ENCODE data around the gene SOS2. TPM values are rescaled to one million over a fixed set of nuclear protein-coding genes. Genes with fewer than 3 reads are reported as not detected.

SOS2 gene
- total and polyA plus RNA-seq, 2 of the 8 experiments (the other 6 are each of a cell fraction or from before 2014, with no cell fraction given) = 2.8 to 12.7 TPM

GRCh38 chr14:50082784-50083466, 148.5 kb downstream of the SOS2 start (continued):
- TF ChIP-seq CHD7 (IDR thresholded peaks at IDR 0.05; ENCODE audit: insufficient replicate concordance, low read length) = no peak
- TF ChIP-seq RFX5 (IDR thresholded peaks at IDR 0.05; ENCODE audit: borderline replicate concordance, low read depth, low read length) = no peak
- TF ChIP-seq USF2 (IDR thresholded peaks at IDR 0.05; ENCODE audit: low read length) = no peak
- TF ChIP-seq CTCF (IDR thresholded peaks at IDR 0.05; ENCODE audit: control extremely low read depth in 1 of 3, insufficient read depth in 1 of 3, low read depth in 1 of 3, low read length in 3 of 3) = no peak
- TF ChIP-seq CTBP2 (IDR thresholded peaks at IDR 0.05; ENCODE audit: borderline replicate concordance, insufficient read depth, insufficient read length, low read length) = no peak
- TF ChIP-seq KDM1A (IDR thresholded peaks at IDR 0.05; ENCODE audit: borderline replicate concordance, low read length) = no peak

Measured in H1 (cell line).